GM10847 (cell line): ENCODE results near the gene CYTH3.

Experiments
- POLR2A ChIP-seq: IDR thresholded peaks from 2 replicates; pipeline ENCODE4 v1.6.1; 2011; ENCODE audit not compliant: insufficient read length; ENCODE audit errors: extremely low read depth

The CYTH3 gene

GRCh38 chr7:6148724-6149360, 123.6 kb downstream of the CYTH3 start:
- no peak for TF ChIP-seq POLR2A

GRCh38 chr7:6147627-6148026, 124.8 kb downstream of the CYTH3 start:
- no peak for TF ChIP-seq POLR2A

GRCh38 chr7:6146666-6147065, 125.8 kb downstream of the CYTH3 start:
- no peak for TF ChIP-seq POLR2A

GRCh38 chr7:6143997-6144396, 128.4 kb downstream of the CYTH3 start:
- no peak for TF ChIP-seq POLR2A

- TF ChIP-seq POLR2A = no peak
These were observed 129.5 kb downstream of the CYTH3 start for GRCh38 chr7:6142871-6143380.

- no peak for TF ChIP-seq POLR2A
These were observed 133.0 kb downstream of the CYTH3 start for GRCh38 chr7:6139189-6139996.

- TF ChIP-seq POLR2A = no peak
These were observed 135.9 kb downstream of the CYTH3 start for GRCh38 chr7:6136475-6136874.

- no peak for TF ChIP-seq POLR2A
These were observed 139.2 kb downstream of the CYTH3 start for GRCh38 chr7:6133249-6133648.

- TF ChIP-seq POLR2A = no peak
These were observed 142.3 kb downstream of the CYTH3 start for GRCh38 chr7:6130007-6130587.

- no peak for TF ChIP-seq POLR2A
These were observed 144.2 kb downstream of the CYTH3 start for GRCh38 chr7:6128205-6128604.

- no peak for TF ChIP-seq POLR2A
These were observed 145.3 kb downstream of the CYTH3 start for GRCh38 chr7:6127110-6127490.

GRCh38 chr7:6123843-6124242, 148.6 kb downstream of the CYTH3 start:
- no peak for TF ChIP-seq POLR2A

- TF ChIP-seq POLR2A = no peak
These were observed 151.3 kb downstream of the CYTH3 start for GRCh38 chr7:6121141-6121540.

GRCh38 chr7:6117533-6117932, 154.9 kb downstream of the CYTH3 start:
- TF ChIP-seq POLR2A = no peak

- no peak for TF ChIP-seq POLR2A
These were observed 156.2 kb downstream of the CYTH3 start for GRCh38 chr7:6116211-6116610.
